K562 (cell line): ENCODE data around the gene MKLN1. TPM values are rescaled to one million over a fixed set of nuclear protein-coding genes. Genes with fewer than 3 reads are reported as not detected.

Experiments used
- GATA2 ChIP-seq: sonication (generic); formaldehyde crosslinking; IDR thresholded peaks from 2 replicates; pipeline ENCODE4 v1.4.0; 2020; ENCODE audit warnings: mild to moderate bottlenecking, missing genetic modification reagents
- TAF15 ChIP-seq: fragments of 200-400 bp; formaldehyde crosslinking; IDR thresholded peaks from 2 replicates; pipeline ENCODE4 v1.6.1; 2017; ENCODE audit warnings: mild to moderate bottlenecking, low read depth, low read length, moderate library complexity
- WHSC1 ChIP-seq: IDR thresholded peaks from one replicate; pipeline ENCODE4 v1.6.1; 2012; ENCODE audit warnings: low read length, control low read depth, inconsistent platforms
- ZKSCAN1 ChIP-seq: fragments of 150-350 bp; IDR thresholded peaks from 2 replicates; pipeline ENCODE4 v1.6.1; 2016; ENCODE audit warnings: low read depth, low read length
- polyA plus RNA-seq, 8 experiments: library from polyadenylated mRNA; depleted of rRNA in 4 of 8; stranded (reverse) in 5 of 8; unstranded in 3 of 8; fragments of >200 nt; fragmentation: Nextera tagmentation in 2 of 8; fragmentation: Illumina TruSeq in 1 of 8; extraction: Ambion mirVana in 2 of 8; extraction: Trizol in 1 of 8; gene quantifications; 2 replicates each; pipeline versions ENCODE4 v1.2.1 to v1.2.3, GENCODE V29; 2011 to 2014; ENCODE audit warnings: inconsistent platforms in 1 of 8, missing spikeins in 1 of 8
- total RNA-seq, 7 experiments: library from RNA; depleted of rRNA in 6 of 7; stranded (reverse); fragments of >200 nt in 6 of 7; fragmentation: Illumina TruSeq in 2 of 7; extraction: Trizol in 2 of 7; gene quantifications; 2 replicates each; pipeline versions ENCODE4 v1.2.1 to v1.2.3, GENCODE V29; 2011 to 2021; ENCODE audit warnings: low replicate concordance in 1 of 7
- TF ChIP-seq, protein P1 (sequence below), 2 experiments: fragments of 450-650 bp; formaldehyde crosslinking in 1 of 2; IDR thresholded peaks; 2 replicates each; pipeline versions ENCODE4 v1.4.0 to v1.6.1; 2014 to 2020; ENCODE audit warnings: mild to moderate bottlenecking in 2 of 2, borderline replicate concordance in 1 of 2, low read depth in 1 of 2

MKLN1 gene
- total and polyA plus RNA-seq, 9 of the 15 experiments (the other 6 are each of a cell fraction or from before 2014, with no cell fraction given): 18.6 to 80.4 (median 56.0) TPM

DNA sequence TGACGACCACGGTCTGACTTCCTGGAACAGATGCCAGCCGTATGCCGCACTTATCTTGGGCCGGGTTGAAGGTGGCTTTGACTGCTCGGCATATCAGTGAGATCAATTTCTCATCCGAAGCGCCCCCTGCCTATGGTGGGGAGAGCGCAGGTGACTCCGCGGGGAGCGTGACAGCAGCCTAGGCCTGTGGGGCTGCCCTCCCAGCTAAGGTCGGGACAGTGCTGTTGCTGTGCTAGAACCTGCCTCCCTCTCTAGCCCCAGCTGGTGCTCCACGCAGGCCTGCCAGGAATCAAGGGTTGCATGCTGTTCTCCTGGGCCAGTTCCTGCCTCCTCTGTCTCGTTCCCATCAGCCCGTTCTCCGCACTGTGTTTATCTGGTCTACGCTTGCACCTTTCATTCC lies 178.9 kb downstream of the MKLN1 start (continued):
- TF ChIP-seq, protein P1, sequence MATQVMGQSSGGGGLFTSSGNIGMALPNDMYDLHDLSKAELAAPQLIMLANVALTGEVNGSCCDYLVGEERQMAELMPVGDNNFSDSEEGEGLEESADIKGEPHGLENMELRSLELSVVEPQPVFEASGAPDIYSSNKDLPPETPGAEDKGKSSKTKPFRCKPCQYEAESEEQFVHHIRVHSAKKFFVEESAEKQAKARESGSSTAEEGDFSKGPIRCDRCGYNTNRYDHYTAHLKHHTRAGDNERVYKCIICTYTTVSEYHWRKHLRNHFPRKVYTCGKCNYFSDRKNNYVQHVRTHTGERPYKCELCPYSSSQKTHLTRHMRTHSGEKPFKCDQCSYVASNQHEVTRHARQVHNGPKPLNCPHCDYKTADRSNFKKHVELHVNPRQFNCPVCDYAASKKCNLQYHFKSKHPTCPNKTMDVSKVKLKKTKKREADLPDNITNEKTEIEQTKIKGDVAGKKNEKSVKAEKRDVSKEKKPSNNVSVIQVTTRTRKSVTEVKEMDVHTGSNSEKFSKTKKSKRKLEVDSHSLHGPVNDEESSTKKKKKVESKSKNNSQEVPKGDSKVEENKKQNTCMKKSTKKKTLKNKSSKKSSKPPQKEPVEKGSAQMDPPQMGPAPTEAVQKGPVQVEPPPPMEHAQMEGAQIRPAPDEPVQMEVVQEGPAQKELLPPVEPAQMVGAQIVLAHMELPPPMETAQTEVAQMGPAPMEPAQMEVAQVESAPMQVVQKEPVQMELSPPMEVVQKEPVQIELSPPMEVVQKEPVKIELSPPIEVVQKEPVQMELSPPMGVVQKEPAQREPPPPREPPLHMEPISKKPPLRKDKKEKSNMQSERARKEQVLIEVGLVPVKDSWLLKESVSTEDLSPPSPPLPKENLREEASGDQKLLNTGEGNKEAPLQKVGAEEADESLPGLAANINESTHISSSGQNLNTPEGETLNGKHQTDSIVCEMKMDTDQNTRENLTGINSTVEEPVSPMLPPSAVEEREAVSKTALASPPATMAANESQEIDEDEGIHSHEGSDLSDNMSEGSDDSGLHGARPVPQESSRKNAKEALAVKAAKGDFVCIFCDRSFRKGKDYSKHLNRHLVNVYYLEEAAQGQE (IDR thresholded peaks at IDR 0.05; ENCODE audit: borderline replicate concordance): no peak
- TF ChIP-seq, protein P1 (CRISPR knock-in tag; IDR thresholded peaks at IDR 0.05; ENCODE audit: low read depth): no peak
- no peak for TF ChIP-seq WHSC1
- TF ChIP-seq TAF15: no peak
- TF ChIP-seq GATA2 (CRISPR knock-in tag): peak; percentile 68
- TF ChIP-seq ZKSCAN1: no peak
